Testis (tissue), 2 donors: ENCODE results near the gene SERPINA4.

Experiments
- POLR2A ChIP-seq: fragments of 450-650 bp; IDR thresholded peaks from one replicate; pipeline ENCODE4 v1.6.1; 2017; ENCODE audit warnings: antibody characterized with exemption, mild to moderate bottlenecking, moderate library complexity
- TF ChIP-seq, protein P1 (sequence below), 3 experiments: fragments of 450-650 bp in 2 of 3; fragments of 200-600 bp in 1 of 3; sonication (generic) in 1 of 3; IDR thresholded peaks; one replicate each; pipeline ENCODE4 v1.5.1; 2016 to 2019; ENCODE audit warnings: antibody characterized with exemption in 3 of 3, mild to moderate bottlenecking in 2 of 3, moderate library complexity in 1 of 3

- TF ChIP-seq, protein P1, sequence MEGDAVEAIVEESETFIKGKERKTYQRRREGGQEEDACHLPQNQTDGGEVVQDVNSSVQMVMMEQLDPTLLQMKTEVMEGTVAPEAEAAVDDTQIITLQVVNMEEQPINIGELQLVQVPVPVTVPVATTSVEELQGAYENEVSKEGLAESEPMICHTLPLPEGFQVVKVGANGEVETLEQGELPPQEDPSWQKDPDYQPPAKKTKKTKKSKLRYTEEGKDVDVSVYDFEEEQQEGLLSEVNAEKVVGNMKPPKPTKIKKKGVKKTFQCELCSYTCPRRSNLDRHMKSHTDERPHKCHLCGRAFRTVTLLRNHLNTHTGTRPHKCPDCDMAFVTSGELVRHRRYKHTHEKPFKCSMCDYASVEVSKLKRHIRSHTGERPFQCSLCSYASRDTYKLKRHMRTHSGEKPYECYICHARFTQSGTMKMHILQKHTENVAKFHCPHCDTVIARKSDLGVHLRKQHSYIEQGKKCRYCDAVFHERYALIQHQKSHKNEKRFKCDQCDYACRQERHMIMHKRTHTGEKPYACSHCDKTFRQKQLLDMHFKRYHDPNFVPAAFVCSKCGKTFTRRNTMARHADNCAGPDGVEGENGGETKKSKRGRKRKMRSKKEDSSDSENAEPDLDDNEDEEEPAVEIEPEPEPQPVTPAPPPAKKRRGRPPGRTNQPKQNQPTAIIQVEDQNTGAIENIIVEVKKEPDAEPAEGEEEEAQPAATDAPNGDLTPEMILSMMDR (IDR thresholded peaks at IDR 0.05): no peak
- no peak for TF ChIP-seq POLR2A
Measured at GRCh38 chr14:94575730-94576585, 14.7 kb downstream of the SERPINA4 start.
